CD4-positive, alpha-beta T cell (primary cell): Measurements from ENCODE around the gene FLG. TPM values are rescaled to one million over a fixed set of nuclear protein-coding genes. Genes with fewer than 3 reads are reported as not detected.
A peak's percentile ranks its signal among the peaks of the same experiment; 100 is the strongest.
"Not testable (repeated sequence)": the region's sequence is repeated elsewhere in the genome, so short reads cannot be mapped to it uniquely, and the experiment has no call there.

ENCODE experiments used
- ATAC-seq: fragments of 200-7000 bp; cut with Tn5 transposase; one replicate; pipeline ENCODE4 v1.10.0; 2022; ENCODE audit warnings: mild to moderate bottlenecking; ENCODE audit not compliant: poor library complexity
- CTCF ChIA-PET: fragments of 350-600 bp; sonication (Branson Sonifier 250); formaldehyde crosslinking; loops from one replicate; lab custom pipeline; 2021; ENCODE audit warnings: antibody characterized with exemption, inconsistent platforms; lab: Charles Lee
- POLR2A ChIA-PET: fragments of 350-600 bp; sonication (Branson Sonifier 250); formaldehyde crosslinking; loops from one replicate; lab custom pipeline; 2021; ENCODE audit warnings: antibody characterized with exemption, inconsistent platforms; lab: Charles Lee
- DNase-seq, 14 experiments: peaks; one replicate each; pipeline ENCODE4 v3.0.0-alpha.2; 2013 to 2020; ENCODE audit warnings: mixed read lengths in 2 of 14
- H3K27ac ChIP-seq, 2 donors: one replicate each; pipeline versions ENCODE4 v1.5.1 to v1.7.0; 2013; ENCODE audit warnings: low read length in 2 of 2, low read depth in 1 of 2, mild to moderate bottlenecking in 1 of 2
- H3K27me3 ChIP-seq, 2 experiments: 1 replicate in 1 of 2; 2 replicates in 1 of 2; pipeline versions ENCODE4 v1.6.1 to v1.7.0; 2013; ENCODE audit warnings: low read length in 2 of 2, control low read depth in 1 of 2, mild to moderate bottlenecking in 1 of 2, moderate library complexity in 1 of 2; ENCODE audit not compliant: insufficient read depth in 2 of 2, control insufficient read depth in 1 of 2
- H3K36me3 ChIP-seq: one replicate; pipeline ENCODE4 v1.6.1; 2013; ENCODE audit warnings: low read length, control low read depth; ENCODE audit not compliant: insufficient read depth
- H3K4me1 ChIP-seq: one replicate; pipeline ENCODE4 v1.6.1; 2013; ENCODE audit warnings: low read length, control low read depth; ENCODE audit not compliant: insufficient read depth
- H3K4me3 ChIP-seq: one replicate; pipeline ENCODE4 v1.5.1; 2013; ENCODE audit warnings: mild to moderate bottlenecking, low read length, moderate library complexity
- H3K9me3 ChIP-seq, 2 experiments: 1 replicate in 1 of 2; 2 replicates in 1 of 2; pipeline versions ENCODE4 v1.6.1 to v1.7.0; 2013; ENCODE audit warnings: low read length in 2 of 2, mild to moderate bottlenecking in 2 of 2, control low read depth in 1 of 2, moderate library complexity in 1 of 2; ENCODE audit not compliant: control insufficient read depth in 1 of 2, insufficient read depth in 1 of 2
- H3K27ac Mint-ChIP-seq: one replicate; pipeline ENCODE4 v1.8.0; 2020; ENCODE audit warnings: mixed read lengths
- H3K27me3 Mint-ChIP-seq: one replicate; pipeline ENCODE4 v1.8.0; 2021; ENCODE audit warnings: mixed read lengths
- H3K36me3 Mint-ChIP-seq: one replicate; pipeline ENCODE4 v1.8.0; 2021; ENCODE audit warnings: low read depth, mixed read lengths
- H3K4me1 Mint-ChIP-seq: one replicate; pipeline ENCODE4 v1.8.0; 2021; ENCODE audit warnings: low read depth, mixed read lengths
- H3K4me3 Mint-ChIP-seq: one replicate; pipeline ENCODE4 v1.8.0; 2020; ENCODE audit warnings: mild to moderate bottlenecking, mixed read lengths
- H3K9me3 Mint-ChIP-seq: one replicate; pipeline ENCODE4 v1.8.0; 2020; ENCODE audit warnings: mixed read lengths
- intact Hi-C, 2 experiments: fragments of 100-400 bp; cut with DNase I in 1 of 2; cut with micrococcal nuclease in 1 of 2; formaldehyde crosslinking; loops; one replicate each; pipeline versions ENCODE4 v1.15.1 to v1.9.0; 2023 to 2025; cut with DNase I, micrococcal nuclease
- total RNA-seq, 174 experiments: library from RNA in 2 of 174; stranded (reverse) in 2 of 174; gene quantifications; one replicate each; pipeline ENCODE4 v1.2.3 and lab custom pipeline; 2021 to 2026
- TF ChIP-seq, protein P1 (sequence below): fragments of 200-600 bp; IDR thresholded peaks from one replicate; pipeline ENCODE4 v1.8.0; 2022; ENCODE audit warnings: antibody characterized with exemption, mild to moderate bottlenecking

Gene FLG
- total RNA-seq, 2 experiments from 2014 or later = not detected

DNA sequence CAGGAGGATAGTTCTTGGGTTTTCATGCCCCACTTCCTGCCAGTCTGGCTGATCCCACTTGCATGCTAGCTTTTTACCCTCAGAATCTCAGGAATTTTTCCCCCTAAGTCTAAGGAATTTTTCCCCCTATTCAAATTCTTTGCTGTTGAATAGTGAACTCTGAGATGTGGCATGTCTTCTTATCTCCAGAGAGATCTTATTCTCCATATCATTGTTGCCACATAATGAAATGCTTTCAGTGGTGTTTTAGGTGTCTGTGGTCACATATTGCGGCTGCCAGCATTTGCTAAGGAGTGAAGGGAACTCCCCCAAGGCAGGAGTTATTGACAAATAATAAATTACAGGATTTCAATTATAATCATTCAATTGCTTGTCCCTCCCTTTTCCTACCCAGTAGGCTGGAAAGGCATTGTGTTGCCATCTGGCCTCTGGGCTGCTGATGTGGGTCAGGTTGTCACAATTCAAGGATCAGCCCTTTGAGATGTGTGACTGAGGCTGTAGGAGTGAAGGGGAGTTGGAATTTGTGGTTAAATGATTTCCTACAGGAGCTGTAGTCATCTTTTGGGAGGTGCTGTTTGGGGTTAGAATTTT, 3.9 kb upstream of the FLG start:
- Histone ChIP-seq H3K27ac (no peak overlapping the region), H3K9me3 (no peaks in the 10 kb centered on the region), H3K4me1 (no peaks in the 10 kb centered on the region), H3K27me3 (peaks cover 4% of the 10 kb centered on the region in 2 experiments), H3K4me3 (no peak overlapping the region), H3K36me3 (no peaks in the 10 kb centered on the region)
- ChIA-PET CTCF (no interaction called here), POLR2A (no interaction called here)
- Mint-ChIP-seq H3K27ac (no peak overlapping the region), H3K36me3 (no peaks in the 10 kb centered on the region), H3K4me3 (no peak overlapping the region), H3K4me1 (no peaks in the 10 kb centered on the region), H3K9me3 (no peaks in the 10 kb centered on the region), H3K27me3 (peaks cover 11% of the 10 kb centered on the region)
- DNase-seq = no peak
- intact Hi-C loops = no loop called here
- no peak for ATAC-seq
- TF ChIP-seq, protein P1, sequence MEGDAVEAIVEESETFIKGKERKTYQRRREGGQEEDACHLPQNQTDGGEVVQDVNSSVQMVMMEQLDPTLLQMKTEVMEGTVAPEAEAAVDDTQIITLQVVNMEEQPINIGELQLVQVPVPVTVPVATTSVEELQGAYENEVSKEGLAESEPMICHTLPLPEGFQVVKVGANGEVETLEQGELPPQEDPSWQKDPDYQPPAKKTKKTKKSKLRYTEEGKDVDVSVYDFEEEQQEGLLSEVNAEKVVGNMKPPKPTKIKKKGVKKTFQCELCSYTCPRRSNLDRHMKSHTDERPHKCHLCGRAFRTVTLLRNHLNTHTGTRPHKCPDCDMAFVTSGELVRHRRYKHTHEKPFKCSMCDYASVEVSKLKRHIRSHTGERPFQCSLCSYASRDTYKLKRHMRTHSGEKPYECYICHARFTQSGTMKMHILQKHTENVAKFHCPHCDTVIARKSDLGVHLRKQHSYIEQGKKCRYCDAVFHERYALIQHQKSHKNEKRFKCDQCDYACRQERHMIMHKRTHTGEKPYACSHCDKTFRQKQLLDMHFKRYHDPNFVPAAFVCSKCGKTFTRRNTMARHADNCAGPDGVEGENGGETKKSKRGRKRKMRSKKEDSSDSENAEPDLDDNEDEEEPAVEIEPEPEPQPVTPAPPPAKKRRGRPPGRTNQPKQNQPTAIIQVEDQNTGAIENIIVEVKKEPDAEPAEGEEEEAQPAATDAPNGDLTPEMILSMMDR = no peak

DNA sequence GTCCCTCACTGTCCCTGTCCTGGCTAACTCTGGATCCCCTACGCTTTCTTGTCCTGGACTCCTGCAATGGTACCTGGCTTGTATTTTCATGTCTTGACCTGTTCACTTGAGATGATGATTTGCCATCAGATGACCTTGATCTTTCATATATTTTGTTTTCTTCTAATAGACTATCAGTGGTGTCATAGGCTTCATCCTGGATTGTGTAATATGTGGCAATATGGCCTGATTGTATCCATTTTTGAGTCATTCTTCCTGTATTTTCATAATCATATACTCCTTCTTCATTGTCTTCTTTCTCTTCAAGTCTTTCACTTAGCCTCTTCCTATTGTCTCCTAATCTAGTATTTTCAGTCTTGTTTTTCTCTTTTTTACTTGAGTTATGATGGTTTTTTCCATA, 11.1 kb downstream of the FLG start:
- H3K27me3 Mint-ChIP-seq = peaks cover 24% of the 10 kb centered on the region
- ChIA-PET POLR2A (no interaction called here), CTCF (no interaction called here)
- Histone ChIP-seq H3K27me3 (peaks cover 2 to 22% of the 10 kb centered on the region in 2 experiments), H3K4me1 (no peaks in the 10 kb centered on the region), H3K27ac (no peak overlapping the region), H3K4me3 (no peak overlapping the region), H3K36me3 (no peaks in the 10 kb centered on the region), H3K9me3 (peaks cover 0 to 13% of the 10 kb centered on the region in 2 experiments)
- TF ChIP-seq, protein P1 = no peak
- no peak overlapping the region for H3K4me3 Mint-ChIP-seq
- ATAC-seq (no peak), DNase-seq (no peak)
- no peaks in the 10 kb centered on the region for H3K9me3 Mint-ChIP-seq
- no peak overlapping the region for H3K27ac Mint-ChIP-seq
- no peaks in the 10 kb centered on the region for H3K36me3 Mint-ChIP-seq
- intact Hi-C loops = no loop called here
- H3K4me1 Mint-ChIP-seq = no peaks in the 10 kb centered on the region

DNA sequence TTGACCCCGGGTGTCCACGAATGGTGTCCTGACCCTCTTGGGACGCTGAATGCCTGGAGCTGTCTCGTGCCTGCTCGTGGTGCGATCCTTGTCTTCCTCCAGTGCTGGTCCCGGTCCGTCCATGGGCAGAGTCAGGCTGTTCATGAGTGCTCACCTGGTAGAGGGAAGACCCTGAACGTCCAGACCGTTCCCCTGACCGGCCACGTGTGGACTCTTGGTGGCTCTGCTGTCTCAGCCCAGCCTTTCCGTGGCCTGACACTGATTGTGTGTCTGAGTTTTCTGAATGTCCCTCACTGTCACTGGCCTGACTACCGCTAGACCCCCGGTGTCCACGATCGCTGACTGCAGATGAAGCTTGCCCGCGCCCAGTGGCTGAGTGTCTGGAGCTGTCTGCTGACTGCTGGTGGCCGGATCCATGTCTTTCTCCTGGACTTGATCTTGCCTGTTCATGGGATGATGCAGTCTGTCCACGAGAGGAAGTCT, 11.7 kb downstream of the FLG start:
- peak in 1 of 14 experiments; percentile 4 for DNase-seq
- ATAC-seq = no peak
- H3K4me3 ChIP-seq = no peak overlapping the region
- peaks cover 0 to 13% of the 10 kb centered on the region in 2 experiments for H3K9me3 ChIP-seq
- no peaks in the 10 kb centered on the region for H3K4me1 ChIP-seq
- no peaks in the 10 kb centered on the region for H3K36me3 Mint-ChIP-seq
- TF ChIP-seq, protein P1 = no peak
- no peak overlapping the region for H3K27ac Mint-ChIP-seq
- POLR2A ChIA-PET = no interaction called here
- H3K4me3 Mint-ChIP-seq = no peak overlapping the region
- H3K27ac ChIP-seq = no peak overlapping the region
- H3K27me3 ChIP-seq = peaks cover 2 to 16% of the 10 kb centered on the region in 2 experiments
- H3K27me3 Mint-ChIP-seq = peaks cover 24% of the 10 kb centered on the region
- H3K36me3 ChIP-seq = no peaks in the 10 kb centered on the region
- H3K4me1 Mint-ChIP-seq = no peaks in the 10 kb centered on the region
- H3K9me3 Mint-ChIP-seq = no peaks in the 10 kb centered on the region
- intact Hi-C loops = no loop called here
- CTCF ChIA-PET = no interaction called here

DNA sequence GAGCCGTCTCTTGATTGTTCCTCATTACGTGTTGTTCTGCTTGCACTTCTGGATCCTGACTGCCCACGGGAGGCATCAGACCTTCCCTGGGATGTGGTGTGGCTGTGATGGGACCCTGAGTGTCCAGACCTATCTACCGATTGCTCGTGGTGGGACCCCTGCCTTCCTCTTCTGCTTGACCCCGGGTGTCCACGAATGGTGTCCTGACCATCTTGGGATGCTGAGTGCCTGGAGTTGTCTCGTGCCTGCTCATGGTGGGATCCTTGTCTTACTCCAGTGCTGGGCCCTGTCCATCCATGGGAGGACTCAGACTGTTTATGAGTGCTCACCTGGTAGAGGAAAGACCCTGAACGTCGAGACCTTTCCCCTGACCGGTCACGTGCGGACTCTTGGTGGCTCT, 12.9 kb downstream of the FLG start:
- H3K27ac Mint-ChIP-seq, H3K36me3 Mint-ChIP-seq, H3K9me3 Mint-ChIP-seq, intact Hi-C loops, H3K4me3 ChIP-seq, ATAC-seq, CTCF ChIA-PET, H3K27ac ChIP-seq, H3K4me3 Mint-ChIP-seq, H3K4me1 Mint-ChIP-seq, H3K4me1 ChIP-seq, POLR2A ChIA-PET, DNase-seq, H3K27me3 ChIP-seq, H3K36me3 ChIP-seq: not testable (repeated sequence)
- H3K9me3 ChIP-seq = peaks cover 0 to 13% of the 10 kb centered on the region in 2 experiments
- peaks cover 24% of the 10 kb centered on the region for H3K27me3 Mint-ChIP-seq
